Cardiac muscle cell (in vitro differentiated cells and primary cell): ENCODE results near the gene GAD2. TPM values are rescaled to one million over a fixed set of nuclear protein-coding genes. Genes with fewer than 3 reads are reported as not detected.

ENCODE experiments used
- DNase-seq, 2 donors: peaks; one replicate each; pipeline versions ENCODE4 v3.0.0 to v3.0.0-alpha.2; 2010 to 2017; ENCODE audit warnings: low read depth in 1 of 2, low spot score in 1 of 2
- H3K27ac ChIP-seq: fragments of 200-600 bp; sonication (generic); 2 replicates; pipeline ENCODE4 v1.5.1; 2016
- H3K27me3 ChIP-seq: fragments of 200-600 bp; sonication (generic); 2 replicates; pipeline ENCODE4 v1.6.0; 2016; ENCODE audit warnings: control low read depth
- H3K36me3 ChIP-seq: fragments of 200-600 bp; sonication (generic); 2 replicates; pipeline ENCODE4 v1.5.1; 2016; ENCODE audit warnings: control low read depth
- H3K4me1 ChIP-seq: fragments of 200-600 bp; sonication (generic); 2 replicates; pipeline ENCODE4 v1.8.1; 2017; ENCODE audit warnings: low read depth, mild to moderate bottlenecking, mixed run types
- H3K4me3 ChIP-seq: fragments of 200-600 bp; sonication (generic); 2 replicates; pipeline ENCODE4 v1.5.1; 2016; ENCODE audit warnings: mild to moderate bottlenecking
- H3K9me3 ChIP-seq: fragments of 200-600 bp; sonication (generic); 2 replicates; pipeline ENCODE4 v1.5.1; 2017; ENCODE audit warnings: low read depth, mild to moderate bottlenecking, control low read depth
- CTCF ChIP-seq: IDR thresholded peaks from 2 replicates; pipeline ENCODE4 v1.5.1; 2012; ENCODE audit warnings: low read depth, mild to moderate bottlenecking, low read length
- polyA plus RNA-seq: library from polyadenylated mRNA; unstranded; fragments of >200 nt; fragmentation: Nextera tagmentation; extraction: Ambion mirVana; gene quantifications from 2 replicates; pipeline ENCODE4 v1.2.1, GENCODE V29; 2016
- total RNA-seq: library from RNA; depleted of rRNA; stranded (reverse); fragments of >200 nt; gene quantifications from 2 replicates; pipeline ENCODE4 v1.2.3, GENCODE V29; 2016

The GAD2 gene
- total and polyA plus RNA-seq, 2 experiments from 2014 or later, result not detected

DNA sequence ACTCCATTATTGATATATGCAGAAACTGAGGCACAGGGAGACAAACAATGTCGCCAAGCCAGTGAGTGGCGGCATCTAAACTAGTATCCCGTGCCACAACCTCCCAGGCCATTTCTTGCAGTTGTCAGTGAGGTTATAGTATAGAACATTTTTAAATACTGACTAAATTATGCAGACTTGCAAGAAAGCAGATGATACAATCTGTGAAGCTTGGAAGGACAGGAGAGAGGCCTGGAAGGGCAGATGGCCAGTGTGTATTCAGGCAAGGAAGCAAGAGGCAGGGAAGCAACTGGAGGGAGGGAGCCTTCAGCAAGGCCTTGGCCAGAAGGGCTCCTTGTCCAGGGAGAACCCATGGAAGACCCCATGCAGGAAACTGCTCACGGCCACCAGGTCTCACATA is 111.2 kb downstream of the GAD2 start:
- no peak for DNase-seq
- Histone ChIP-seq H3K27me3 (no peaks in the 10 kb centered on the region), H3K4me1 (no peaks in the 10 kb centered on the region), H3K36me3 (no peaks in the 10 kb centered on the region), H3K9me3 (no peaks in the 10 kb centered on the region), H3K4me3 (no peak overlapping the region), H3K27ac (no peak overlapping the region)
- no peak for TF ChIP-seq CTCF

- no peak for DNase-seq
- H3K9me3 ChIP-seq, result no peaks in the 10 kb centered on the region
- H3K4me1 ChIP-seq, result no peaks in the 10 kb centered on the region
- no peak overlapping the region for H3K27ac ChIP-seq
- no peak for TF ChIP-seq CTCF
- H3K27me3 ChIP-seq, result no peaks in the 10 kb centered on the region
- no peaks in the 10 kb centered on the region for H3K36me3 ChIP-seq
- H3K4me3 ChIP-seq, result no peak overlapping the region
Observed at GRCh38 chr10:26331371-26331770, 114.8 kb downstream of the GAD2 start.

DNA sequence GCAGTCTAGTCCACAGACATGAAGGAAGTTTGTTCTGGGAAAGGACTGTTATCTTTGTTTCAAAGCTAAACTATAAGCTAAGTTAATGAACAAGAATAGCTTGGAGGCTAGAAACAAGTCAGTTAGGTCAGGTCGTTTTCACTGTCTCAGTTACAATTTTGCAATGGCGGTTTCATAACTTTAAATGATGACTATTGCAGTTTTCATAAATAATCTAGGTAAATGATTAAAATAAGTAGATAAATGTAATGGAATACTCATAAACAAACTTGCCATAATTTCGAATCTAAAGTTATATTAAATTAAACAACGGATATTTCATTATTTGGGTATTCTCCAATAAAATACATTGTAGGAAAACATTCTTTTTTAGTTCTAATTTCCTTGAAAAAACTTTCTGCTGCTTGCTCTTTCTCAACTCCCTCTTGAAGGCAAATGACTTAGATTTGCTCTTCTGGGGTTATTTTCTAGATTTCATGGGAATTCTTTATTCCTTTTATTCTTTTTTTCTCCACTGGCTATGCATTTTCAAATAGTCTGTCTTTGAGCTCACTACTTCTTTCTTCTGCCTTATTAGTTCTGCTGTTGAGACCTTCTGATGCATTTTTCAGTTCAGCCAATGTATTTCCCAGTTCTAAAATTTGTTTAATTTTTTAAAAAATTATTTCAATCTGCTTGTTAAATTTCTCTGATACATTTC is 117.8 kb downstream of the GAD2 start:
- DNase-seq, result no peak
- H3K27me3 ChIP-seq, result no peaks in the 10 kb centered on the region
- H3K36me3 ChIP-seq, result no peaks in the 10 kb centered on the region
- no peaks in the 10 kb centered on the region for H3K4me1 ChIP-seq
- no peak overlapping the region for H3K4me3 ChIP-seq
- TF ChIP-seq CTCF, result no peak
- no peak overlapping the region for H3K27ac ChIP-seq
- H3K9me3 ChIP-seq, result no peaks in the 10 kb centered on the region

- H3K9me3 ChIP-seq, result no peaks in the 10 kb centered on the region
- H3K27me3 ChIP-seq, result peaks cover 6% of the 10 kb centered on the region
- DNase-seq, result peak; percentile 67 to 69
- H3K27ac ChIP-seq, result no peak overlapping the region
- H3K4me3 ChIP-seq, result no peak overlapping the region
- no peaks in the 10 kb centered on the region for H3K36me3 ChIP-seq
- no peaks in the 10 kb centered on the region for H3K4me1 ChIP-seq
- peak; percentile 67 for TF ChIP-seq CTCF
Observed at GRCh38 chr10:26334932-26335573, 118.5 kb downstream of the GAD2 start.

DNA sequence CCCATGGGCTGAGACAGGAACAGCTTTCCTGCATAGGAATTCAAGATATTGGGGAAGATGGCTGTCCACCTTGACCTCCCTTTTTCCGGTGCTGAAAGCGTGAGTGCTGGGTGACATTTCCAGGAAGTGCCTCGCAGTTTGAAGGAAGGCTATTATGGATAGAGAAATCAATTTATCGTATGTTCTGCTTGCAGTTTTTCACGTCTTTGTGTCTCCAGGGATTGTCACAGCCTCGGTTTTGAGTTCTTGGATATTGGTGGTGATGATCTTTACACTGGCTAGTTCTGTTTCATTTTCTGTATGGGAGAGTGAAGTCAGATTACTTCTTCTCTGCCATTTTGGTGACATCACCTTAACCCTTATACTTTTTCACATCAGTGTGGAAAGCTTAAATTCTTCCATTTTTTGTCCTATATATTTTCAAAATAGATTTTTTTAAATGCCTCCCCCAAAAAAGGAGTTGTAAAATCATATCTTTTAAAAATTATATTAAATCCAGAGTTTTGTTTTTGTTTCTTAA is 119.1 kb downstream of the GAD2 start:
- no peaks in the 10 kb centered on the region for H3K9me3 ChIP-seq
- peaks cover 10% of the 10 kb centered on the region for H3K27me3 ChIP-seq
- no peak overlapping the region for H3K4me3 ChIP-seq
- no peaks in the 10 kb centered on the region for H3K36me3 ChIP-seq
- H3K4me1 ChIP-seq, result no peaks in the 10 kb centered on the region
- no peak overlapping the region for H3K27ac ChIP-seq
- no peak for TF ChIP-seq CTCF
- DNase-seq, result no peak
